Spleen (tissue), 7 donors: Measurements from ENCODE around the gene PRKCG.
"Not testable (repeated sequence)": the region's sequence is repeated elsewhere in the genome, so short reads cannot be mapped to it uniquely, and the experiment has no call there.

Source experiments
- POLR2A ChIP-seq, 3 donors: fragments of 450-650 bp; IDR thresholded peaks; one replicate each; pipeline ENCODE4 v1.5.1; 2017; ENCODE audit warnings: antibody characterized with exemption in 3 of 3, mild to moderate bottlenecking in 1 of 3
- TF ChIP-seq, protein P1 (sequence below), 11 experiments: fragments of 200-600 bp in 7 of 11; fragments of 450-650 bp in 4 of 11; sonication (generic) in 4 of 11; IDR thresholded peaks in 8 of 11; conservative IDR thresholded peaks in 3 of 11; 1 replicate in 7 of 11; 2 replicates in 4 of 11; pipeline versions ENCODE4 v1.4.0 to v1.8.0; 2016 to 2021; ENCODE audit warnings: antibody characterized with exemption in 11 of 11, inconsistent platforms in 4 of 11, mild to moderate bottlenecking in 1 of 11
- donor health status: DM: no; HTN: no; CAD: no; lungs with moderate emphysema.
- donor health status: DM: no; HTN: no; CAD: no.
- donor health status: DM: no; HTN: no; CAD: no.

DNA sequence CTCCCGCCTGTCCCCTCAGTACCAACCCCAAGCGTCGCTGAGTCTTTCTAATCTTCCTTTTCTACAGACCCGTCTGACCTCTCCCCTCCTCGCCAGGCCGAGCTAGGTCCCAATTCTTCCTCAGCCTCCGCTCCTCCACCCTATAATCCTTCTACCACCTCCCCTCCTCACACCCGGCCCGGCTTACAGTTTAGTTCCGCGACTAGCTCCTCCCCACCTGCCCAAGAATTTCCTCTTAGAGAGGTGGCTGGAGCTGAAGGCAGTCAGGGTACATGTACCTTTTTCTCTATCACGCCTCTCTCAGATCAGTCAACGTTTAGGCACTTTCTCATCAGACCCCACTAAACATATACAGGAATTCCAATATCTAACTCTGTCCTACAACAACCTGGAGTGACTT is 49.1 kb upstream of the PRKCG start:
- not testable (repeated sequence) for TF ChIP-seq POLR2A (IDR thresholded peaks at IDR 0.05)
- TF ChIP-seq, protein P1, sequence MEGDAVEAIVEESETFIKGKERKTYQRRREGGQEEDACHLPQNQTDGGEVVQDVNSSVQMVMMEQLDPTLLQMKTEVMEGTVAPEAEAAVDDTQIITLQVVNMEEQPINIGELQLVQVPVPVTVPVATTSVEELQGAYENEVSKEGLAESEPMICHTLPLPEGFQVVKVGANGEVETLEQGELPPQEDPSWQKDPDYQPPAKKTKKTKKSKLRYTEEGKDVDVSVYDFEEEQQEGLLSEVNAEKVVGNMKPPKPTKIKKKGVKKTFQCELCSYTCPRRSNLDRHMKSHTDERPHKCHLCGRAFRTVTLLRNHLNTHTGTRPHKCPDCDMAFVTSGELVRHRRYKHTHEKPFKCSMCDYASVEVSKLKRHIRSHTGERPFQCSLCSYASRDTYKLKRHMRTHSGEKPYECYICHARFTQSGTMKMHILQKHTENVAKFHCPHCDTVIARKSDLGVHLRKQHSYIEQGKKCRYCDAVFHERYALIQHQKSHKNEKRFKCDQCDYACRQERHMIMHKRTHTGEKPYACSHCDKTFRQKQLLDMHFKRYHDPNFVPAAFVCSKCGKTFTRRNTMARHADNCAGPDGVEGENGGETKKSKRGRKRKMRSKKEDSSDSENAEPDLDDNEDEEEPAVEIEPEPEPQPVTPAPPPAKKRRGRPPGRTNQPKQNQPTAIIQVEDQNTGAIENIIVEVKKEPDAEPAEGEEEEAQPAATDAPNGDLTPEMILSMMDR (IDR thresholded peaks at IDR 0.05 in 8 of 11, conservative IDR thresholded peaks at IDR 0.05 in 3 of 11): not testable (repeated sequence)
